Erythroblast (primary cell): ENCODE results near the gene ALKBH6.
A peak's percentile ranks its signal among the peaks of the same experiment; 100 is the strongest.

ENCODE experiments used
- DNase-seq, 2 experiments: peaks; one replicate each; lab custom pipeline; 2025; lab: John Stamatoyannopoulos, UW
- GATA1 ChIP-seq: IDR thresholded peaks from 2 replicates; pipeline ENCODE4 v1.6.1; 2011; ENCODE audit warnings: low read depth, mild to moderate bottlenecking, control low read depth, low read length, moderate library complexity
- POLR2A ChIP-seq: IDR thresholded peaks from 2 replicates; pipeline ENCODE4 v1.6.1; 2011; ENCODE audit warnings: mild to moderate bottlenecking, low read length

Gene ALKBH6

DNA sequence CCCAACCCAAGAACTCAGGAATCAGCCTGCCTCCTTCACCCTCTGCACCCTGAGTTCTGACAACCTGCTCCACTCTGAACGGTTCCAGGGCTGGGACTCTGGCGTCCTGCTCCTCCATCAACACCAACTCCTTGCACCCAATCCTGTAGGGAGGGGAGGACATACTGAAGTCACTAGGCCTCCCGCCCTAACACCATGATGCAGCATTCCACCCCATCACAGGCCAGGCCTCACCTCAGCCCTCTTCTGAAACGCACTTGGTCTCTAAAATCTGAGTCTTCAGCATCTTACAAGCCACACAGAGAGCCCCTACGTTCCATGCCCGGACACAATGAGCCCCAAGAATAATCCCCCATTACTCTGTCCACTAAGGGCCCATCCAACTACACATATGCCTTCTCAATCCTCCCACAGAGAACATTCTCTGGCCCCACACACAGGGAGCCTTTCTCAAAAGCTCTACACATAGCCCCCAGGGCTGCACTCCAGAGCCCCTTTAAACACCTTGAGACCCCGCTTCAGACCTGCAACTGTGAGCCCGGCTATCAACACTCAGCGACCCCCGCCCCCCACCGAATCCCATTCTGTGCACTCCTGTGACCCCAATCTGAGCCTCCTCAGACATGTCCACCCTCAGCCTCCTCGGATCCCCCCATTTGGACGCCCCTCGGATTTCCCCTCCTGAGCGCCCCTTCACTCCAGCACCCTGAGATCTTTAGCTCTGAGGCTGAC is 567 bp downstream of the ALKBH6 start:
- peak; percentile 71 to 75 for DNase-seq
- no peak for TF ChIP-seq GATA1
- no peak for TF ChIP-seq POLR2A

DNA sequence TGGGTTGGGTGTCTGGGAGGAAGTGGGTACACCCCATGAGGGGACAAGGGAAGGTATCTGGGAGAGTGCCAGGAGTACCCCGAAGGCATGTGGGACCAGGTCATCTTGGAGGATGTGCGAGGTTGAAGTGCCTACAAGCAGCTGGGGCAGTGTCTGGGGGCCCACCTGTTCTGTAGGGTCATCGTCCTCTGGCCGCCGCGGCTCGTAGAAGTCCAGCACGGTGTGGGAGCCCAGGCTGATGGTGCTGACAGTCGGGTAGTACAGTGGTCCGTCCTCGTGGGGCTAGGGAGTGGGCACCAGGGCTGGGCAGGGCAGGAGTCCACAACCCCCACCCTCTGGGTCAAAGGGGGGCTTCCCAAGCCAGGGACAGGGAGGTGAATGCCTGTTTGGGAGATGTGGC is 3.6 kb downstream of the ALKBH6 start:
- TF ChIP-seq POLR2A (no peak), GATA1 (no peak)
- no peak for DNase-seq

DNA sequence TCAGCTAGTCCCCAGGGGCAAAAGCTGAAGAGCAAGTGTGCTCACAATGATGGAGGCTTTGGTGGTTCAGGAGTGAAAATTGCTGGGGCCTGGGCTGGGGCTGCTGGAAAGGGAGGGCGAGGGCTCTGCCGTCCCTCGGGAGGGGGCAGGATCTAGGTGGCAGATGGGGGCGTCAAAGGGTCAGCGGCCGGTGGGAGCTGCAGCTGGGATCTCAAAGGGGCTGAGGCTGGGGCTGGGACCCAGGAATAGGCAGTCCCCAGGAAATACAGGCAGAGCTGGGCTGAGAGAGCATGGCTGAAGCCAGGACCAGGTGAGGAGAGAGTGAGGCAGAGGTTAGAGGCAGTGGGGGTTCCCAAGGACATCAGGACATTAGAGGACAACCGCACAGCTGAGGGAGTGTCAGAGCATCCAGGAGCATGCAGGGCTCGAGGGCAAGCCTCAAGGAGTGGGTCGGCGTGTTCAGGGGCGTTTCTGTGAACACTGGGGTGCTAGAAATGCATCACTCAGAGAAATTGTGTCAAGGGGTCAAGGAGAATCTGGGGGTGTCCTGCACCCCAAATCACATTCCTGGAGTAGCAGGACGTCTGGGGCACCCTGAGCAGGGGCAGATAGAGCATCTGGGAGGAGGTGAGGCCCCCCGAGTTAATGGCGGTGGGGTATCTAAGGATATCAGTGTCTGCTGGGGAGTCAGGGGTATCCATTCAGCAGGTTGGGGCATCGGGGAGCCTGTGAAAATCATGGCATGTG is 4.2 kb downstream of the ALKBH6 start:
- DNase-seq: no peak
- no peak for TF ChIP-seq POLR2A
- no peak for TF ChIP-seq GATA1

DNA sequence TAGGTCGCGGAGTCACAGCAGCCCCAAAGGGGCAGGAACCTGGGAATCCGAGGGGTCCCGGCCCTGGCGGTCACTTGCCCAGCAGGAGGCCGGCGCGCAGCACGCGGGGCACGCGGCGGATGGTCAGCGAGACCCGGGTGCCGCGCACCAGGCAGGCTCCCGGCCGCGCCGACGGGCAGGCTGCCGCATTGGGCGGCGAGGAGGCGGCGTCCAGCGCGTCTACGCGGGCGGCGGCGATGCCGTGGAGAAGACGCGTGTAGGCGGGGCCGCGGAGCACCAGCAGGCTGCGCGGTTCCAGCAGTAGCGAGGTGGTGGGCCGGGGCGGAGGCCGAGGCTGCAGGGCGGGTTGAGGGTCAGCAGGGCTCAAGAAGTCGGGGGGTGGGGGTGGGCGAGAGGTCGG is 4.8 kb downstream of the ALKBH6 start:
- DNase-seq: peak; percentile 69
- no peak for TF ChIP-seq GATA1
- TF ChIP-seq POLR2A: no peak

DNA sequence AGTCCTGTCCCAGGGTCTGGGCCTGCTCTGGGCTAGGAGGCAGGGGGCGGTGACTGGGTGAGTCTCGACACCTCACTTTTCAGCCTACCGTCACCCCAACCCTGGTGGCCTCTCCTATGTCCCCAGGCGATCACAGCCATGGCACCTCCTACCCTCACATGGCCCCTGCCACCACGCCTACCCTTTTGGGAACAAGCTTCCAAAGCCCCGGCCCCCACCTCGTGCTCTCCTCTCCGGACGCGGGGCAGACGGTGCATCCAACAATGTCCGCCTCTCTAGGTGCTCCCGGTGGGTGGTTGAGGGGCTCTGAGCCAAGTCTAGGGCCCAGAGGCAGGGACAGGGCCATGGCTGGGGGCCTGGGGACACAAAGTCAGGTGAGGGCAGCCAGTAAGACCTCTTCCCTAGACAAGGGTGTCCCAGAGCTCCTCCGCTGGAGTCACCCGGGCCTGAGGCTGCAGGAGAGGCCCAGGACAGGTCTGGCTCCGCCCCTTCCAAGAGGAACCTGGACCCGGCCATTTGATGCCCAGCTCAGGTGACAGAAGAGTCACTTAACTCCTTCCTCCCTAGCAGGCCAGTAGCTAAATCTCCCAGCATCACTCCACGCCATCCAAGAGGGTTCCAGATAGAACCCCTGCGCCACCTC is 5.6 kb downstream of the ALKBH6 start, which contains the start of gene SYNE4:
SYNE4 (minus strand) TSS at position 478 of the 643 bp plus-strand sequence; CDS start at position 346, 132 bp downstream.
- no peak for DNase-seq
- TF ChIP-seq GATA1 (no peak), POLR2A (no peak)

DNA sequence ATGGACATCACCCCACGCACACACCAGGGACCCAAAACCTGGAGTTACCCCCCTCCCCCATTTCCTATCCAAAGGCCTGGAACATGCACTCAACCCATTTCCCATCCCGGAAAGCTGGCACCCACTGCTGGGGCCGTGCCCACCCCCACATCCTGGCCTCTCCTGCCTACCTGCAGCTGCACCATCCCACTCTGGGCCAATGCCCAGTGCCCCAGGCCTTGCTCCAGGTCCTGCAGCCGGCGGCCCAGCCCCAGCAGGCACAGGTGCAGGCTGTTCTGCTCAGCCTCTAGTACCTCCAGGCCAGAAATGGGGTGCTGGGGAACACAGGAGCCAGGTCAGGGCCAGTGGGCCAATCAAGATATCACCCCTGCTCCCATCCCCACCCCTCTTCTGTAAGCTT is 7.1 kb downstream of the ALKBH6 start:
- no peak for DNase-seq
- no peak for TF ChIP-seq POLR2A
- no peak for TF ChIP-seq GATA1

DNA sequence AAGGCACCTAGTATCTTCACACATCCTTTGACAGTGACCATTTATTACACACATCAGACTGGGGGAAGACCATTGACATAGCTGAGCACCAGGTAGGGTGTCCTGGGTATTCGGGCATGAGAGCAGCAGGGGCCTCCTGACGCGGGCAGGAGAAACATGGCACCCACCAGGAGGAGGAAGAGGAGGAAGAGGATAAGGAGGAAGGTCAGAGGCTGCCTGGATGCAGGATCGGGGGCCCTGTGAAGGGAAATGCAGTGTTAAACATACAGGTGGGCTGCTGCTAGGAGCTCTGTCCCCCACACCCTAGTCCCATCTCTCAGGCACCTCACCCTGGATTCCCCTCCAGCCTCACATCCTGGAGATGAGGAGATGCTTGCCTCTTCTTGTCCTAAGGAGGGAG is 10.7 kb downstream of the ALKBH6 start:
- DNase-seq: no peak
- no peak for TF ChIP-seq POLR2A
- TF ChIP-seq GATA1: no peak

DNA sequence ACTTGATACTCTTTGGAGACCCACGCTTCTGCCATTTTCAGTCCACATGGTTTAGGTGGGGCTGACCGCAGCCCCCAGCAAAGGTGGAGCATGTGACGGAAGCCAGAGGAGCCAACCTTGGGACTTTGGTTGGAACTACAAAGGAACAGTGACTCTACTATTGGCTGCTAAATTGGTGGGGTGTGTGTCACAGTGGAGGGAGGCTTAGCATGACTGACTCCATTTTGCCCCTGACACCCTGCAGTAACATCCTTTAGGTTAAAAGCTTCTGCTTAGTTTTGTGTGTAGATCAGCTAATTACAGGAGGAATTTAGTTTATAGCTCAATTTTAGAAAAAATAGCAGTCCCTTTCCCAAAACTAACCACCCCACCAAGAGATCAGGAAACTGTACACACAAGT is 12.4 kb downstream of the ALKBH6 start:
- no peak for TF ChIP-seq GATA1
- TF ChIP-seq POLR2A: no peak
- no peak for DNase-seq

DNA sequence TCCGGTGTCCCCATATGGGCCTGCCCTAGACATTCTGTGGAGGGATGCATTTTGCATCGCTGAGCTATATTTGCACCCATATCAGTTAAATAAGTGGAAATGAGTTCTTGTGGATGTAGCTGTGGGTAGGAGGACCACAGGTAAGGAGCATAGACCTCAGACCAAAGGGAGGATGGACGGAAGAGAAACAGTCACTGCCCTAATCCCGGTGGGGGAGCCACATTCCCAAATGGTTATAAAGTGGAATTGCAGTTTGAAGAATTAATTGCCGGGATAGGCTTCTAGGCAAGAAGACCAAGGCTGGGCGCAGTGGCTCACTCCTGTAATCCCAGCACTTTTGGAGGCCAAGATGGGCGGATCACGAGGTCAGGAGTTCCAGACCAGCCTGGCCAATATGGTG is 17.2 kb downstream of the ALKBH6 start:
- TF ChIP-seq POLR2A (no peak), GATA1 (no peak)
- no peak for DNase-seq

DNA sequence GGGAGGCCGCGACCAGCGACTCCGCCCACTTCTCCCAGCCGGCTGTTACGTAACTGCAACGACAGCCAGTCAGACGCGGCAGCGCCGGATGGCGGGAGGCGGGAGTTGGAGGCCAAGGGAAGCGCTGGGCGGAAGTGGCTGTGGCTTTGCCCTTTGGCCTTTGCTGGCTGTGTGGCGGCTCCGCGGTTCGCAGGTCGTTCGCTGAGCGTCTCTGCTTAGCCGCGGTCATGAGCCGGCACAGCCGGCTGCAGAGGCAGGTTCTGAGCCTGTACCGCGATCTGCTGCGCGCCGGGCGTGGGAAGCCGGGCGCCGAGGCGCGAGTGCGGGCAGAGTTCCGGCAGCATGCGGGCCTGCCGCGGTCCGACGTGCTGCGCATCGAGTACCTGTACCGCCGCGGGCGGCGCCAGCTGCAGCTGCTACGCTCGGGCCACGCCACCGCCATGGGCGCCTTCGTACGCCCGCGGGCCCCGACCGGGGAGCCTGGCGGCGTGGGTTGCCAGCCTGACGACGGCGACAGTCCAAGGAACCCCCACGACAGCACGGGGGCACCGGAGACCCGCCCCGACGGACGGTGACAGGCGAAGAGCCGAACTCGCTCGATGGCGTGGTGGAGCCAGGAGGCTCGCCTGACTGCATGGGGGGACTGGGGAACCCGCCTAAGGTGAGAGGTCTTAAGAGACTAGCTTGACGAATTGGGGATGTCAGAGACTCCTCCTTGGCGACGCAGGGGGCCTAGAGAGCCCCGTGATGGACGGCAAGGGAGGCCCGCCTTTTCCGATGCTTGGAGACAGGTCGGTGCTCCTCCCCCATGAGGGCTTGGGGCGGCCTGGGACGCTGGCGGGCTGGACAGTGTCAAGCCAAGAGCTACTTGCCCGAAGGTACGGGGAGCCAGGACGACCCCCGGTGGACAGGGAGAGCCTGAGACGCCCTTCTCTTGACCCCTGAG is 18.7 kb downstream of the ALKBH6 start, which contains the start of gene SDHAF1:
SDHAF1 (plus strand) TSS at position 141 of the 946 bp plus-strand sequence; CDS start at position 228, 87 bp downstream.
- peak; percentile 96 to 97 for DNase-seq
- peak; percentile 87 for TF ChIP-seq POLR2A
- no peak for TF ChIP-seq GATA1

DNA sequence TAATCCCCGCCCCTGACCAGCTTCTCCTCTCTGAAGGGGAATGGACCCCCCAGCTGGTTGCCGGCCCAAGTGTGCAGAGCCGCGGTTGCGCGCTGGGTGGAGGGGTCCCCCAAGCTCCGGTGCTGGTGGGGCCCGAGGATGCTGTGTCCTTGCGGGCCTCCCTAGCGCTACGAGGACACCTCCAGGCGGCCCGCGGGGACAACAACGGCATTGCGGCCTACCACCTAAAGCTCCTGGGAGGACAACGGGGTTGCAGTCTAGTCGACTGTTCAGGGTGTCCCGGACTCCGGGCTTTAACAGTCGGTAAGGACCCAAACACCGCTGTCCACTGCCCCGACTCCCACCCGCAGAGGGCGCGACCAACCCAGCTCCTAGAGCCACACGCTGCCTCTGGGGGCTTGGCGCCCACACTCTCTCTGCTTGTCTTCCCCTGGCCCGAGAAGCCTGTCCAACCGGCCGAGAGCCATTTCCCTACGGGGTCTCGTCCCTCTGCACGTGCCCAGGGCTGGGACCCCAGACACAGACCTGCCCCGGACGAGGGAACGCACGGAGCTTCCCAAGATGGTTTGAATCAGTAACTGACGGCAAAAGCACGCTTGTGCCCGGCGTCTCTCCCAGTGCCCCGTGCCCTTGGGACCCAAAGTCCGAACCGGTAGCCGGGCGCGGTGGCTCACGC is 20.0 kb downstream of the ALKBH6 start:
- TF ChIP-seq POLR2A (no peak), GATA1 (no peak)
- peak in 1 of 2 experiments; percentile 42 for DNase-seq

DNA sequence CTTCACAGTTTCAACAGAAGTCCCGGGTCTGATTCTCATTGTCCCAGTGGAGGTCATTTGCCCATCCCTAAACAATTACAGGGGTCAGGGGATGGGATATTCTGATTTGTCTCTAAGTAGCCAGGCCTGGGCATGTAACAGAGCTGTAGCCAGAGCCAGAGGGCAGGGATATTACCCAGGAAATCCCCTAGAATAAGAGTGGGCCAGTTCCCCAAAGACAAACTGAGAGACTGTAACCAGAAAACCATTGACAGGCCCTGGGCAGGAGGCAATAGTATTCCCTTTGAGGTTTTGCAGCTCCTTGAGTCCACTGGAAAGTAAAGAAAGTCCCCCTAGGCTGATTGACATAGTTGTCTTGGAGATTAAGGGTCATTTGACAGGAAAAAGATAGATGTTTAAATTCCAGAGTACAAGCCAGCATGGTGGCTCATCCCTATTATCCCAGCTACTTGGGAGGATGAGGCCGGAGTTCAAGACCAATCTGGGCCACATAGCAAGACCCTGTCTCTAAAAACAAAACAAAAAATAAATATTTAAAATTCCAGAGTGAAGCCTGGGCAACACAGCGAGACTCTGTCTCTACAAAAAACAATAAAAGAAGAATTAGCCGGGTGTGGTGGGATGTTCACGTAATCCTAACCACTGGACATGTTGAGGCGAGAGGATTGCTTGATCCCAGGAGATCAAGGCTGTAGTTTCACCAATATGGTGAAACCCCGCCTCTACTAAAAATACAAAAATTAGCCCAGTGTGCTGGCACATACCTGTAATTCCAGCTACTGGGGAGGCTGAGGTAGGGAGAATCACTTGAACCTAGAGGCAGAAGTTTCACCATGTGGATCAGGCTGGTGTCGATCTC is 20.9 kb downstream of the ALKBH6 start:
- no peak for DNase-seq
- TF ChIP-seq GATA1 (no peak), POLR2A (no peak)
